Parathyroid adenoma (tissue), 2 donors: ENCODE data around the gene DNAH2.

ENCODE experiments used
- H2AFZ ChIP-seq: fragments of 300-600 bp; sonication (generic); one replicate; pipeline ENCODE4 v1.7.0; 2017; ENCODE audit warnings: antibody characterized with exemption, mild to moderate bottlenecking
- H3K27ac ChIP-seq: fragments of 300-600 bp; sonication (generic); one replicate; pipeline ENCODE4 v1.7.0; 2017
- H3K27me3 ChIP-seq: fragments of 300-600 bp; sonication (generic); one replicate; pipeline ENCODE4 v1.7.0; 2017; ENCODE audit warnings: low read length; ENCODE audit not compliant: control insufficient read depth, insufficient read depth
- H3K36me3 ChIP-seq: fragments of 300-600 bp; sonication (generic); one replicate; pipeline ENCODE4 v1.7.0; 2017; ENCODE audit warnings: low read length; ENCODE audit not compliant: control insufficient read depth, insufficient read depth
- H3K4me1 ChIP-seq: fragments of 300-600 bp; sonication (generic); one replicate; pipeline ENCODE4 v1.7.0; 2017; ENCODE audit warnings: control low read depth
- H3K4me2 ChIP-seq: fragments of 300-600 bp; sonication (generic); one replicate; pipeline ENCODE4 v1.7.0; 2017; ENCODE audit warnings: low read length
- H3K4me3 ChIP-seq: fragments of 300-600 bp; sonication (generic); one replicate; pipeline ENCODE4 v1.7.0; 2017; ENCODE audit warnings: low read depth, low read length
- H3K79me2 ChIP-seq: fragments of 300-600 bp; sonication (generic); one replicate; pipeline ENCODE4 v1.7.0; 2017; ENCODE audit warnings: control low read depth
- H3K9ac ChIP-seq: fragments of 300-600 bp; sonication (generic); one replicate; pipeline ENCODE4 v1.7.0; 2017; ENCODE audit warnings: mild to moderate bottlenecking
- H3K9me3 ChIP-seq: fragments of 300-600 bp; sonication (generic); one replicate; pipeline ENCODE4 v1.7.0; 2017; ENCODE audit warnings: low read length; ENCODE audit not compliant: control insufficient read depth
- CTCF ChIP-seq: fragments of 300-600 bp; sonication (generic); IDR thresholded peaks from one replicate; pipeline ENCODE4 v1.7.0; 2017; ENCODE audit warnings: antibody characterized with exemption, mild to moderate bottlenecking
- donor health status: primary hyperparathyroidism.

The DNAH2 gene

GRCh38 chr17:7838090-7839075 lies 120.8 kb downstream of the DNAH2 start:
- peaks cover 7% of the 10 kb centered on the region for H3K79me2 ChIP-seq
- peaks cover 28% of the 10 kb centered on the region for H3K4me1 ChIP-seq
- H3K9ac ChIP-seq, result no peak overlapping the region
- no peak overlapping the region for H3K4me3 ChIP-seq
- H2AFZ ChIP-seq, result no peak overlapping the region
- no peaks in the 10 kb centered on the region for H3K27me3 ChIP-seq
- peak overlapping the region; percentile 98 for H3K4me2 ChIP-seq
- no peaks in the 10 kb centered on the region for H3K36me3 ChIP-seq
- no peak for TF ChIP-seq CTCF
- peak overlapping the region; percentile 99 for H3K27ac ChIP-seq
- no peaks in the 10 kb centered on the region for H3K9me3 ChIP-seq

GRCh38 chr17:7839190-7839875 lies 121.8 kb downstream of the DNAH2 start:
- H3K4me1 ChIP-seq, result peaks cover 25% of the 10 kb centered on the region
- H3K27ac ChIP-seq, result peak overlapping the region; percentile 13
- H3K36me3 ChIP-seq, result no peaks in the 10 kb centered on the region
- peaks cover 9% of the 10 kb centered on the region for H3K79me2 ChIP-seq
- no peak overlapping the region for H3K9ac ChIP-seq
- TF ChIP-seq CTCF, result no peak
- H3K9me3 ChIP-seq, result no peaks in the 10 kb centered on the region
- H3K27me3 ChIP-seq, result no peaks in the 10 kb centered on the region
- no peak overlapping the region for H3K4me2 ChIP-seq
- H3K4me3 ChIP-seq, result no peak overlapping the region
- H2AFZ ChIP-seq, result no peak overlapping the region

- Histone ChIP-seq H2AFZ (no peak overlapping the region), H3K4me2 (no peak overlapping the region), H3K27ac (peak overlapping the region; percentile 98), H3K27me3 (no peaks in the 10 kb centered on the region), H3K79me2 (peaks cover 9% of the 10 kb centered on the region), H3K4me3 (no peak overlapping the region), H3K4me1 (peaks cover 25% of the 10 kb centered on the region), H3K9ac (no peak overlapping the region), H3K36me3 (no peaks in the 10 kb centered on the region), H3K9me3 (no peaks in the 10 kb centered on the region)
- no peak for TF ChIP-seq CTCF
Measured at GRCh38 chr17:7839876-7840261, 122.3 kb downstream of the DNAH2 start.

- H3K9ac ChIP-seq, result no peak overlapping the region
- H3K27ac ChIP-seq, result peak overlapping the region; percentile 98
Measured at GRCh38 chr17:7840441-7840840, 122.9 kb downstream of the DNAH2 start.

More at GRCh38 chr17:7840441-7840840, 122.9 kb downstream of the DNAH2 start:
- TF ChIP-seq CTCF, result no peak
- H3K36me3 ChIP-seq, result no peaks in the 10 kb centered on the region
- H3K27me3 ChIP-seq, result no peaks in the 10 kb centered on the region
- H3K9me3 ChIP-seq, result no peaks in the 10 kb centered on the region
- H3K4me2 ChIP-seq, result no peak overlapping the region
- peaks cover 30% of the 10 kb centered on the region for H3K4me1 ChIP-seq
- peaks cover 9% of the 10 kb centered on the region for H3K79me2 ChIP-seq
- H3K4me3 ChIP-seq, result no peak overlapping the region
- no peak overlapping the region for H2AFZ ChIP-seq
